Natural killer cell (primary cell): Measurements from ENCODE around the gene ADD1. TPM values are rescaled to one million over a fixed set of nuclear protein-coding genes. Genes with fewer than 3 reads are reported as not detected.

Experiments
- ATAC-seq, 3 donors: fragments of 150-1000 bp in 2 of 3; fragments of 200-7000 bp in 1 of 3; cut with Tn5 transposase; 1 replicate in 1 of 3; 2 replicates in 2 of 3; pipeline ENCODE4 v1.10.0; 2021; ENCODE audit warnings: mild to moderate bottlenecking in 2 of 3, moderate library complexity in 2 of 3
- DNase-seq, 2 donors: peaks; one replicate each; pipeline versions ENCODE4 v3.0.0 to v3.0.0-alpha.2; 2013 to 2021; ENCODE audit warnings: mixed read lengths in 1 of 2
- H3K27ac ChIP-seq: one replicate; pipeline ENCODE4 v1.5.1; 2013; ENCODE audit warnings: mild to moderate bottlenecking, low read length
- H3K27me3 ChIP-seq: one replicate; pipeline ENCODE4 v1.6.1; 2013; ENCODE audit warnings: low read length; ENCODE audit not compliant: control insufficient read depth, insufficient read depth
- H3K36me3 ChIP-seq: one replicate; pipeline ENCODE4 v1.6.1; 2013; ENCODE audit warnings: low read length; ENCODE audit not compliant: control insufficient read depth, insufficient read depth
- H3K4me1 ChIP-seq: one replicate; pipeline ENCODE4 v1.6.1; 2013; ENCODE audit warnings: low read length; ENCODE audit not compliant: control insufficient read depth, insufficient read depth
- H3K4me3 ChIP-seq: one replicate; pipeline ENCODE4 v1.5.1; 2013; ENCODE audit warnings: low read length
- H3K9me3 ChIP-seq: one replicate; pipeline ENCODE4 v1.6.1; 2013; ENCODE audit warnings: low read length; ENCODE audit not compliant: control insufficient read depth, insufficient read depth
- H3K27ac Mint-ChIP-seq, 2 donors: one replicate each; pipeline ENCODE4 v1.8.0; 2022; ENCODE audit warnings: mild to moderate bottlenecking in 2 of 2, mixed read lengths in 2 of 2, moderate library complexity in 1 of 2
- H3K27me3 Mint-ChIP-seq, 2 donors: one replicate each; pipeline ENCODE4 v1.8.0; 2022; ENCODE audit warnings: low read depth in 2 of 2, mixed read lengths in 2 of 2
- H3K36me3 Mint-ChIP-seq: one replicate; pipeline ENCODE4 v1.8.0; 2022; ENCODE audit warnings: mixed read lengths
- H3K4me1 Mint-ChIP-seq, 2 donors: one replicate each; pipeline ENCODE4 v1.8.0; 2022; ENCODE audit warnings: mixed read lengths in 2 of 2
- H3K4me3 Mint-ChIP-seq: one replicate; pipeline ENCODE4 v1.8.0; 2022; ENCODE audit warnings: mild to moderate bottlenecking, moderate library complexity, mixed read lengths
- H3K9me3 Mint-ChIP-seq, 2 donors: one replicate each; pipeline ENCODE4 v1.8.0; 2022; ENCODE audit warnings: mixed read lengths in 2 of 2
- CTCF ChIP-seq: fragments of 200-600 bp; IDR thresholded peaks from one replicate; pipeline ENCODE4 v1.8.0; 2022; ENCODE audit warnings: antibody characterized with exemption
- WGBS: methylation state at CpG from one replicate; pipeline ENCODE4 v1.1.7; 2013; ENCODE audit warnings: missing lambda C conversion rate; ENCODE audit not compliant: insufficient coverage; 5-methylcytosine and 5-hydroxymethylcytosine counted together
- intact Hi-C: fragments of 100-400 bp; cut with micrococcal nuclease; formaldehyde crosslinking; loops from one replicate; pipeline ENCODE4 v1.14.2; 2022
- total RNA-seq, 4 donors: library from RNA; stranded (reverse); fragments of 120-200 nt in 1 of 4; gene quantifications; one replicate each; pipeline versions ENCODE4 v1.2.3 to v1.2.4, GENCODE V29; 2013 to 2022

ADD1 gene
- total RNA-seq, 3 donors from 2014 or later (not counting 1 experiment from before 2014, with no cell fraction given), result 383 to 465 (median 452) TPM

GRCh38 chr4:2804449-2804972, 39.1 kb upstream of the ADD1 start:
- Histone ChIP-seq H3K4me3 (no peak overlapping the region), H3K36me3 (no peaks in the 10 kb centered on the region), H3K27ac (no peak overlapping the region), H3K27me3 (no peaks in the 10 kb centered on the region), H3K4me1 (peaks cover 72% of the 10 kb centered on the region), H3K9me3 (no peaks in the 10 kb centered on the region)
- no peak for TF ChIP-seq CTCF
- Mint-ChIP-seq H3K9me3 (no peaks in the 10 kb centered on the region), H3K27me3 (no peaks in the 10 kb centered on the region), H3K4me1 (peaks cover 17 to 45% of the 10 kb centered on the region in 2 donors), H3K4me3 (peak overlapping the region; percentile 50), H3K36me3 (no peaks in the 10 kb centered on the region), H3K27ac (peak overlapping the region in 1 of 2 donors; percentile 79)
- intact Hi-C loops, result no loop called here
- WGBS, result 72% methylated on average over 10 of the region's 10 CpGs
- DNase-seq (no peak), ATAC-seq (no peak)

DNA sequence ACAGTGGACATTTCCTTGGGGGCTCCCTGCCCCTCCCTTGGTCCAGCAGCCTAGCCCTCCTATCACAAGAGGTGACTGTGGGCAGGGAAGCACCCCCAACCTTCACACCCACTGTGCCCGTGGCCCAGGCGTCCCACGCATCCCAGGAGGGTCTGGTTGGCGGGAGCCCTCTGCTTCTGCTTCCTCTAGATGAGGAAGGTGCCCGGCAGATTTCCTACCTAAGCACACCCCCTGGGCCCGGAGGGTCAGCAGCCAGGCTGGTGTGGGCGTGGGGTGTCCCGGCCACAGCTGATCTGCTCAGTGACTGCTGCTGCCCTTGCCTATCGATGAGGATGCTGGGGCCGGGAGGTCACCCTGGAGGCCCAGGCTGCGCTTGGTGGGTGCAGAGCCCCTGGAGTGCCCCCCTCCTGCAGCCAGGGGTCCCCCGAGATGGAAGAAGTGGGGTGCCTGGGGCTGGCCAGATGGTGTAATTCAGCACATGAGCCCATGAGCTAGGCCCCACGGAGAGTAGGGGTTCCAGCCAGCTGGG, 38.6 kb upstream of the ADD1 start:
- H3K4me3 Mint-ChIP-seq, result peak overlapping the region; percentile 59
- H3K27ac Mint-ChIP-seq, result peak overlapping the region in 1 of 2 donors; percentile 79
- no peak for DNase-seq
- Histone ChIP-seq H3K36me3 (no peaks in the 10 kb centered on the region), H3K4me3 (no peak overlapping the region), H3K27ac (peak overlapping the region; percentile 13), H3K27me3 (no peaks in the 10 kb centered on the region), H3K9me3 (no peaks in the 10 kb centered on the region), H3K4me1 (peaks cover 72% of the 10 kb centered on the region)
- peaks cover 17 to 44% of the 10 kb centered on the region in 2 donors for H3K4me1 Mint-ChIP-seq
- WGBS, result 77% methylated on average over 13 of the region's 13 CpGs
- no peaks in the 10 kb centered on the region for H3K36me3 Mint-ChIP-seq
- ATAC-seq, result no peak
- intact Hi-C loops, result no loop called here
- no peaks in the 10 kb centered on the region for H3K9me3 Mint-ChIP-seq
- no peak for TF ChIP-seq CTCF
- no peaks in the 10 kb centered on the region for H3K27me3 Mint-ChIP-seq

DNA sequence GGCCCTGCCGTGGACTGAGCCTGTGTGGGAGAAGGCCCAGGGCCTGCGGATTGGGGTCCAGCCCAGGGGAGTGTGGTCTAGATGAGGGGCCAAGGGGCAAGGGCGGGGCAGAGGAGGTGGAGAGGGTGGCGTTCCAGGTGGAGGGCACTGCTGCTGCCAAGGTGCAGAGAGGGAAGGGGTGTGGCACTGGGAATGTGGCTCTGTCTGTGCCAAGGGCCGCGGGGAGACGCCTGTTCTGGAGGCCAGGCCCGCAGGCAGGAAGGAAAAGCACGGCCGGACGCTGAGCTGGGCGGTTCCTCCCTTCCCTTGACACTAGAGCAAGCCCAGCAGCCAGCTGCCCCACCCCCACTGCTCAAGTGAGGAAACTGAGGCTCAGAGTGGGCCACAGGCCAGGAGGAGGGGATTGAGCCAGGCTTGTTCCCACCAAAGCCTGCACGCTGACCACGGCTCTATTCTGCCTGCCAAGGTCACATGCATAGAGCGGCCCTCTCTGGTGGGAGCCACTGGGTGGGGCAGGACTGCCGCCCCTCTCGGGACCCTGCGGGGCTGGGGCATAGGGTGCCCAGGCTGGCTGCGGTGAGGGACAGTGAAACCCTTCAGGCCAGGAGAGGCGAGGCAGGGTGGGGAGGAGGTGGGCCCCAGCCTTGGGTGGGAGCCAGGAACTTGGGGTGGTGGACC, 37.8 kb upstream of the ADD1 start:
- no peaks in the 10 kb centered on the region for H3K27me3 ChIP-seq
- H3K36me3 ChIP-seq, result no peaks in the 10 kb centered on the region
- Mint-ChIP-seq H3K27me3 (no peaks in the 10 kb centered on the region), H3K9me3 (no peaks in the 10 kb centered on the region), H3K4me3 (no peak overlapping the region), H3K4me1 (peaks cover 17 to 49% of the 10 kb centered on the region in 2 donors), H3K36me3 (no peaks in the 10 kb centered on the region), H3K27ac (peak overlapping the region in 1 of 2 donors; percentile 79)
- WGBS, result 49% methylated on average over 20 of the region's 20 CpGs
- peak overlapping the region; percentile 66 for H3K27ac ChIP-seq
- H3K4me3 ChIP-seq, result no peak overlapping the region
- intact Hi-C loops, result no loop called here
- DNase-seq (no peak), ATAC-seq (peak in 1 of 3 donors; percentile 5)
- no peak for TF ChIP-seq CTCF
- no peaks in the 10 kb centered on the region for H3K9me3 ChIP-seq
- H3K4me1 ChIP-seq, result peaks cover 72% of the 10 kb centered on the region
